Measurements from ENCODE around the gene FNDC5. TPM values are rescaled to one million over a fixed set of nuclear protein-coding genes. Genes with fewer than 3 reads are reported as not detected.
A peak's percentile ranks its signal among the peaks of the same experiment; 100 is the strongest.

The FNDC5 gene
- total RNA-seq, 1 donor: not detected

GRCh38 chr1:32867151-32867550, 3.6 kb downstream of the FNDC5 start:
- DNase-seq (ENCODE audit: low read depth in 2 of 3, low spot score in 2 of 3): no peak

DNA sequence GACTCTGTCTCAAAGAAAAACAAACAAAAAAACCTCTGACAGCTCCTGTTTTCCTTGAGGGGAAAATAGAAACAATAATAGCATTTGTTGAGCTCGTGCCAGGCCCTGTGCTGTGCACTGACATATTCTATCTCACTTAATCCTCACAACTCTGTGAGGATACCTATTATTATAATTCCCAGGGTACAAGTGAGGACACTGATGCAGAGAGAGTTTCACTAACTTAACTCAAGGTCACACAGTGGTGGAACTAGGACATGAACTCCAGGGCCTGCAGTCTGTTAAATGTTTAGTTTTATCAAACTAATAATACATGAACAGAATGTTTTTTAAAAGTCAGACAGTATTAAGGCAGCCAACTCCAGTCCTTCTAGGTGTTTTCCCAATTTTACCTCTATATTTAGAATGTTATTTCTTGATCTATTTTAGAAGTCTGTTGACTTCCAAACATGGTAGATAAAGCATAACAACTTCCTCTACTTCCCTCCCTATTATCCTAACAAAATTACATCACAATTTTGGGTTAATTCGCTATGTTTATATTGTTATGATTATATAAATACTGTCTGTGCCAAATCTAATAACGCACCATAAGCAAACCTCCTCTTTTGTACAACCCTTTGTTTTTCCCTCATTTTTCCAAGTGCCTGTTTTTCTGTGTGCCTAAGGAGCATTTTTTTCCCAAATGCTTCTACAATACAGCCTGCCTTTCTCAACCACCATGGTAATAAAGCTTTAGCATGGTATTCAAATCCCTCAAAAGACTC, 4.9 kb downstream of the FNDC5 start:
- no peak for DNase-seq (ENCODE audit: low read depth in 2 of 3, low spot score in 2 of 3)

DNA sequence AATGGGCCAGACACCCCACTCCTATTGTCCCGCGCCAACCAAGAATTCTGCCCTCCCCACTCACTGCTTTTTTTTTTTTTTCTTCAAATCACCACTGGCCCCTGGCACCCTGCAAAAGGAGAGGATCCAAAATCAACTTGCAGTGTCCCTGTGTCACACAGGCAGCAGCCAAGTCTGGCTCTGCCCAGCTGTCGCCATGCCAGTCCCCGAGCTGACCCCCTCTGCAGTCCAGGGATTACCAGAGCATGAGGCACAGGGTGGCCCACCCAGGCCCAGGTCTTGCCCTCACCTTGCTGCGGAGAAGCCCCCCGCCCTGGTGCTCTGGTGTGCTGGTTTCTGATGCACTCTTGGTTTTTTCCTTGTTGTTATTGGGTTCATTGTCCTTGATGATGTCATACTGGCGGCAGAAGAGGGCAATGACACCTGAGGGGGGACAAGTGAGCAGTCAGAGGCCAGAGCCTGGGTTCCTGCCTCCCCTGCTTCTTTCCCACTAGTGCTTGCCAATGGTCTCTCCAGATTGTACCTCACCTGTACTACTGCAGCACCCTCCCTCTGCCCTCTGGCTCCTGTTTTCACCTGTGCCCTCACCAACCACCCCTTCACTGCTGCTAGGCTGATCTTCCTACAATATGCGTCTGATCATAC, 6.2 kb downstream of the FNDC5 start:
- DNase-seq (ENCODE audit: low read depth in 2 of 3, low spot score in 2 of 3): no peak

DNA sequence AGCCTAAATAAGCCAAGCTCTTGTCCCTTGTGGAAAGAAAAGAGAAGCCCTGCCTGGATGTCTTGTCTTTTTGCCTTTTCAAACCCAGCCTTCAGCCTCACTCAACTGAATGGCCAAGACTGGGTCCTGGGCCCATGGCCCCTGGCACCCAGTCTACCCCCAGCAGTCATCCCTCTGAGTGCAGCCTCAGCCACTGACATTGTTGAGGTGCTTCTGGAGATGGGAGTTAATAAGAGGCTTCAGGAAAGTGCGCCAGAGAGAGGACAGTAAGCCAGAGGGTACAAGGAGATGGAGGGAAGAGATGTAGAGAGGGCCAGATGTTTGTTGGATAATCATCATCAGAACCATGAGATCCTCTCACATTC, 6.8 kb downstream of the FNDC5 start:
- DNase-seq (ENCODE audit: low read depth in 2 of 3, low spot score in 2 of 3): no peak

DNA sequence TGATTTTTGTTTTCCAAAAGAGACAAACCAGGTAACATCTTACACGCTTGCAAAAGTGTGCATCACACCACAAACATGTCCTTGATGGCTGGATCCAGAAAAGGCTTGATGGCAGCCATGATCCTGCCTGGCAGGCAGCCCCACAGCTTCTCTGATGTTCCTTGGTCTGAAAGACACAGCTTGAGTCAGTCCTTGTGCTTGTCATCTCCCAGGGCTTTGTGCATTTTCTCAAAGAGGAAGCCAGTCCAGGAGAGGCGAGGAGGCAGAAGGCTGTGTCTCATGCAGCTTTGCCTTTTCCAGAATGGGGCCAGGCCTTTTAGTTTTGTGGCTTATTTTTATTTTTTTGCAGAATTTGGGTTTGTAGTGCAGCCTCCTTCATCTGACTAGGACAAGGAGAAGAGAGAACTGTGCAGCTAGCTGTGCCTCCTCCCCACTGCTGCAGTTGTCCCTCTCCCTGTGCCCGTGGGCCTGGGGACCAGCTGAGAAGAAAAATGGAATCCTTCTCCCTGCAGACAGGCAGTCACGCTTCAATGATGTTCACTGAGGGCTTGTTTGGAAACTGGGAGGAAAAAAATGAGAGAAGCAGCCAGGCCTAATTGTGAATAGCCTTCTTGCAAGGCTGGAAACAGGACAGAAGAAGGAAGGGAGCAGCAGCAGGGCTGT, 7.4 kb downstream of the FNDC5 start:
- no peak for DNase-seq (ENCODE audit: low read depth in 2 of 3, low spot score in 2 of 3)

DNA sequence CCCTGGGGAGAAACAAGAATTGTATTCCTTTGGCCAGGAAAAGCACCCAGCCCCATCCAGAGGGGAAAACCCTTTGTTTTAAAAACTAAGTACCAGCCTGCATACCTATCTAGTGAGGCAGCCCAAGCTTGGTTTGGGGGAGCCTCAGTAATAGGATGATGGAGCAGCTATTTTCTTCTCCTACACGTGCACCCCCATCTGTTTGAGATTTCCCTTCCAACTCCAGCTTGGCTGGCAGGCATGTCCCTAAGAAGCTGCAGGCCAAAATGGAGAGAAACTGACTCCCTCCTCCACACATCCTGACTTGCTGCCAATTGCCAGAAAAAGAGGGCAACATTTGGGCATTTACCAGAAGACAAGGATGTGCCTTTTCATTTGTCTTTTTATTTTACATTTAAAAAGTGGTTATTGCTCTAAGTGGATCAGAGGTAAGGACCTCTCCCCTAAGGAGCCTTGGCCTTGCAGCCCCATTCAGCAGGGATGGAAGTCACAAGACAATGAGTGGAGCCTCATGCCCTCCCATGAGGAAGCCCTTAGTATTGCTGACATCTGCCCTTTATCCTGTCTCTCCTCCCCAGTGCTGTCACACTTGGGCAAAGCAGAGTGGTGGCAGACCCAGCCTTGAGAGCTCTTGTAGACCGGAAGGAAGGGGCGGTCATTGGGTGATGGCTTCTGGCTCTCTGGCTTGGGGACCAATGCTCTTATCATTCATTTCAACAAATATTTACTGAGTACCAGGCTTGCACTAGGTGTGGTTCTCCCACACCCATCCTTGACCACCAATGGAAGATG, 8.6 kb downstream of the FNDC5 start:
- DNase-seq (ENCODE audit: low read depth in 2 of 3, low spot score in 2 of 3): no peak

DNA sequence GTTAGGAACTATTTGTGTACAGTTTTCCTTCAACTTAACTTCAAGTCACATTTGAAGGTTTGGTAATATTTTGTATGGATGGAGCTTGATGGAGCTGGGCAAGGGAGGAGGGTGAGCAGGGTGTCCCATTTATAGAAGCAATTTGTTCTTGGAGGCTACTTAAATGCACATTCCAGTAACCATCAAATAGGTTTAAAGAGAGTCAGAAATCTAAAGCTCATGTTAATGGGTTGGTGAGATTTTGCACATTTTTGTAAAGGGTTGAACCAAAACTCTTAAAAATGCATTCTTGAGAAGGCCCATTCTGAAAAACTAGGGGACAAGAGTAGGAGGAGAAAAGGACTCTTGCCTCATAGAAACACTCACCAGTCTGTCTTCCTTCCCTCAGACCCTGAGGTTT, 10.1 kb downstream of the FNDC5 start:
- no peak for DNase-seq (ENCODE audit: low read depth in 2 of 3, low spot score in 2 of 3)

GRCh38 chr1:32859915-32860314, 10.8 kb downstream of the FNDC5 start:
- no peak for DNase-seq (ENCODE audit: low read depth in 2 of 3, low spot score in 2 of 3)

DNA sequence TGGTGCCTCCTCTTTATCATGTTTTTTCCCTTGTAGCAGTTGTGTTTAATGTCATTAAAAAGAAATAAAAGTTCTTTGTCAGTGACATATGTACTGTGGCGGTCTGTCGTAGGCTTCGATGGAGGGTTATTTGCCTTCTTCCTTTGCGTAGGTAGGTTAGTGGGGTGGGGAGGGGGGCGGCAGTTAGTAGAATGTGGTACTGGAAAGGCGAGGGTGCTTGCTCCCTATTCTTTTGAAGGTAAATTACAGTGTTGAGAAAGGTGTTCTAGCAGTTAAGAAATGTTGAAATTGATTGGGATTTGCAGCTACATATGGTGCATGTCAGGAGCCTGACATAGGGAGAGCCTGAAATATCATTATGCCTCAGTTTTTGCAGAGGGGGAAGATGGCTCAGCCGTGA, 11.9 kb downstream of the FNDC5 start:
- DNase-seq (ENCODE audit: low read depth in 2 of 3, low spot score in 2 of 3): no peak

GRCh38 chr1:32858136-32858535, 12.6 kb downstream of the FNDC5 start:
- DNase-seq (ENCODE audit: low read depth in 2 of 3, low spot score in 2 of 3): no peak

- DNase-seq (ENCODE audit: low read depth in 2 of 3, low spot score in 2 of 3): no peak
Measured at GRCh38 chr1:32855861-32856617, 14.7 kb downstream of the FNDC5 start.

DNA sequence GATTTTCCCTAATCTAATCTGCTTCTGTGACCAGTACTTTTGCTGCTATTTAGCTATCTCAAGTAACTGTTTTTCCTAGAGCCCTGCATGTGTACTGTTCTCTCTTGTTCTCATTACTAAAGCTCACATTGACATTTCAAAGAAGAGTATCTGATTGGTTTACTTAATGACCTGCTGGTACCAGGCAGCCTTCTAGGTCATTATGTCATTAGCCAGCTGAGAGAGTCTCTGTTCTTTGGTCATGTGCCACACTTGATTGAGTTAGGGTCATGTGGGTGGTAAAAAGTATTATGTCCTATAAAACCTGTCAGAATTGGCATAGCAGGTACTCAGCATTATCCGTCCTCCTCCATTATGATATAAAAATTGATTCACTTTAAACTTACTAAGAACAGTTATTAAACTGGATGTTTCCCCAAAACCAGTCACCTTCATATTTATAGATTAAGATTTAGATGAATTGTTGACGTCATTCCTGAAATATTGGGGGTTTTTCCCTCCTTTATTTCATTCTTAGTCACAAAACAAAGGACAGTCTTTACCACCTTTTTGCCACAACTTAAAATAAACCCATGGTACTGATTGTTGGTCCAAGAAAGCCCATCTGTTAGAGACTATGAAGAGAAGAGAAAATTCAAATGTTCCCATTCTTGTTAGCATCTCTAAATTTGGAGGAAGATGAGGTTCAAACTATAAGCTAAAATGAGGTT, 22.2 kb downstream of the FNDC5 start:
- DNase-seq (ENCODE audit: low read depth in 2 of 3, low spot score in 2 of 3): no peak

DNA sequence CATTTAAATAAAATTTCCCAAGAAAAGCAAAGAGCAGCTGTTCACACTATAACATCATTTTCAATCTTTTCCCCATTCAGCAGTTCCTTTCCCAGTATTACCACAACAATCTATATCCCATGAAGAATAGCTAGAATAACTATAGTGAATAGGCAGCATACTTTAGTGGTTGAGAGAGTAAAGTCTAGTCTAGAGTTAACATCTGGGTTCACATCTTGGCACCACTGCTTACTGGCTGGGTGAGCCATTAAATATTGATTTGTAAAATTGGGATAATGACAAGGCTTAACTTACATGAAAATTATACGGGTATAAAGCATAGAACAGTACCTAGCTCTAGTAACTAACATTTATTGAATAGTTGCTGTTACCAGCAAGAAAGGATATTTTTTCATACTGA, 38.8 kb downstream of the FNDC5 start:
- DNase-seq (ENCODE audit: low read depth in 2 of 3, low spot score in 2 of 3): no peak

DNA sequence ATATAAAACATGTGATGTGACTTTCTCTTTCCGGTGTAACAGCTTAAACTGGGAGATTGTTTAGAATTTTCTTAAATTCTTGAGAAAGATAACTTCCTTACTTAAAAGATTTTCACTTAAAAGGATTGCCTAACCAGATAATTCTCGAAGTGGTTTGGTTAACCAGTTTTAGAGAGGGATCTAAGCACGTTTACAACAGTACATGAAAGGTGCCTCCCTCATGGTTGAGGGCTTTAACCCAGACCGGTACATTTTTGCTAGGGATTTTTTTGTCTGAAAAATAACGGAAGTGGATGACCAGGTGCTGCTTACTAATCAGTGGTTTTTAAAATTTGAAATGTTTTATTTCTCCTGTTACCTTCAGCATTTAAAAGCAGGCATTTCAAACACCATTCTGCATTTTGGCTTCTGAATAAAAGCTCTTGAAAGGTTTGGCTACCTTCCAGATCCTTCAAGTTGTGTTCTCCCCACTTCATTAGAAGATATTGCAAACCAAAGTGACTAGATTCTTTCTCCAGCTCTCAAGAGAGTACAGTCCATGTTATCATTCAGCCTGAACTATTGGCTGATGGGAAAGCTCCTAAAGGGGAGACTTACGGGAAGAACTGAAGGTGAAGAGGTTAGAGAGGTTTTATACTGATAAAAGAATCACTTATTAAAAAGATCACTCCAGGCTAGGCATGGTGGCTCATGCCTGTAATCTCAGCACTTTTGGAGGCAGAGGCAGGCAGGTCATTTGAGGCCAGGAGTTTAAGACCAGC, 40.4 kb downstream of the FNDC5 start:
- no peak for DNase-seq (ENCODE audit: low read depth in 2 of 3, low spot score in 2 of 3)

DNA sequence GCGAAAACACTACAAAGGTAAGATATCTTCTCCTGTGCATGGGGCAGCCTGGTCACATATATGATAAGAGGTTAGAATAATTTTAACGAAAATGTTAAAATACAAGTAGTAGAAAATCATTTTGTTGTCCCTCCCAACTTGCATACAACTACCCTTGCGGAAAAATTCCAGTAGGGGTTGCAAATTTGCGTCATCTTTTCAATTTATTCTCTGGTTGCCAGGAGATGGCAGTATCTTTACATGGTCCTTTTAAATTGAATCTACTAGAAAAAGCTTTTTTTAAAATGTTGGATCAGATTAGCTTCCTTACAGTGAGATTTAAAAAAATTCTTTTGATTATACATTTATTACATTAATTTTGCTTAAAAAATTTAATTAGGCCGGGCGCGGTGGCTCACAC, 42.4 kb downstream of the FNDC5 start:
- DNase-seq (ENCODE audit: low read depth in 2 of 3, low spot score in 2 of 3): peak in 2 of 3 donors; percentile 33 to 61

DNA sequence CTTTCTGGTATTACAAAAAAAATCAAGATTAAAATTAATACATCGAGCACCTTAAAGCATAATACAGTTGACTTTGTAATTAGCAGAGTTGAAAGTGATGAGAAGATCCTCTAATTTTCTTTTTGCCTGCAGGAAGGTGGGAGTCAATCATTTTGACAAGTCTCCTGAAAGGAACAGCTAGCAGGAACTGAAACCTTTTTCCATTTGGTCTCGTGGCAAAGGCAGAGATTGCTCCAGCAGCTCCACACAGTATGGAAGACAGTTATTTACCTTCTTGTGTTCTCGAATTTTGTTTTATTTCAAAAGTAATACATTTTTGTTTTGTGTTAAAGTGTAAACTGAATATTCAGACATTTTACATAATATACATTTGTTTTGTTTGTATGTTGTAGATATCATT, 45.5 kb downstream of the FNDC5 start:
- no peak for DNase-seq (ENCODE audit: low read depth in 2 of 3, low spot score in 2 of 3)

DNA sequence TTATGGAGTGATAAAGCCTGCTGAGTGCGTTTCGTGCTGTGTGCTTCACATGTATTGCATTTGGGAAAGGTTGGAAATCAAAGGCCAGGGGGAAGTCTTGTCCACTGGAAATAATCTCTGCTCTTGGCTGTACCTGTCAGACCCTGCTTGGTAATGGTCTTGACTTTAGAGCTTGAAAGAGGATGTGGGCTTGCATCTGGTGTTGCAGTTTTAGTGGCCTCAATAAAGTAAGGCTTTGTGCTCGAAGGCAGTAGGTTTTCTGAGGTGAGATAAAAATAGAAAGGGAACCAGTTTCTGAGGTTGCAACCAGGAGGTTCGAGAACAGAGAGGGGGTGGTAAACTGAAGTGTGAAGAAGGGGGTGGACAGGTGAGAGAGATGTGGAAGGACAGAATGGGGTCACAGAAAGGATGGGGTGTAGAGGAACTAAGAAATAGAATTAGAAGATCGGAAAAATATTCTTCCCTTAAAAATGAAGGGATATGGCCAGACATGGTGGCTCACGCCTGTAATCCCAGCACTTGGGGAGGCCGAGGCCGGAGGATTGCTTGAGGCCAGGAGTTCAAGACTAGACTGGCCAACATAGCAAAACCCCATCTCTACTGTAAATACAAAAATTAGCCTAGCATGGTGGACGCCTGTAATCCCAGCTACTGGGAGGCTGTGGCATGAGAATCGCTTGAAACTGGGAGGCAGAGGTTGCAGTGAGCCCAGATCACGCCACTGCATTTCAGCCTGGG, 51.7 kb downstream of the FNDC5 start:
- DNase-seq (ENCODE audit: low read depth in 2 of 3, low spot score in 2 of 3): peak in 2 of 3 donors; percentile 24 to 66

Data from hematopoietic multipotent progenitor cell (in vitro differentiated cells).